ENCODE results near the gene VWA8.
A peak's percentile ranks its signal among the peaks of the same experiment; 100 is the strongest.
"Not testable (repeated sequence)": the region's sequence is repeated elsewhere in the genome, so short reads cannot be mapped to it uniquely, and the experiment has no call there.

Gene VWA8

DNA sequence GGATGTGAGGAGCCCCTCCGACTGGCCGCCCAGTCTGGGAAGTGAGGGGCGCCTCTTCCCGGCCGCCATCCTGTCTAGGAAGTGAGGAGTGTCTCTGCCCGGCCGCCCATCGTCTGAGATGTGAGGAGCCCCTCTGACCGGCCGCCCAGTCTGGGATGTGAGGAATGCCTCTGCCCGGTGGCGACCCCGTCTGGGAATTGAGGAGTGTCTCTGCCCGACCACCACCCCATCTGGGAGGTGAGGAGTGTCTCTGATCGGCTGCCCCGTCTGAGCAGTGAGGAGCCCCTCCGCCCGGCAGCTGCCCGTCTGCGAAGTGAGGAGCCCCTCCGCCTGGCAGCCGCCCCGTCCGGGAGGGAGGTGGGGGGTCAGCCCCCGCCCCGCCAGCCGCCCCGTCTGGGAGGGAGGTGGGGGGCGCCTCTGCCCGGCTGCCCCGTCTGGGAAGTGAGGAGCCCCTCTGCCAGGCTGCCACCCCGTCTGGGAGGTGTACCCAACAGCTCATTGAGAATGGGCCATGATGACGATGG lies 389.0 kb downstream of the VWA8 start:
- not testable (repeated sequence) for DNase-seq

DNA sequence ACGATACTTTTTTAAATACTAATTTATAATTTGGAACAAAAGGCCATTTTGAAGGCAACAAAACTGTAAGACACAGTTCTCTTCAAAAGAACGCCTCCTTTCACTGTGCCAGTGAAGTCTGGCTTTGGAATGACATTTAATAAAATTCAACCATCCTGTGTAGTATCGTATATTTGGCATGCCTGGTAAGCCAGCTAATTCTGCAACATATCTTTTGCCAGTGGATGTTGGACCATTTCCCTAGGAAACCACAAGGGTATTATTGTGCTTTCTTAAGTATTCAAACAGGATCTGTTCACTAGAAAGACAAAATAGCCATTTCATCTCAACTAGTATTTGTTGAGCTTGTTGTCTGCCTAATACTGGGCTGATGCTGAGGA lies 391.9 kb downstream of the VWA8 start:
- DNase-seq: no peak

DNA sequence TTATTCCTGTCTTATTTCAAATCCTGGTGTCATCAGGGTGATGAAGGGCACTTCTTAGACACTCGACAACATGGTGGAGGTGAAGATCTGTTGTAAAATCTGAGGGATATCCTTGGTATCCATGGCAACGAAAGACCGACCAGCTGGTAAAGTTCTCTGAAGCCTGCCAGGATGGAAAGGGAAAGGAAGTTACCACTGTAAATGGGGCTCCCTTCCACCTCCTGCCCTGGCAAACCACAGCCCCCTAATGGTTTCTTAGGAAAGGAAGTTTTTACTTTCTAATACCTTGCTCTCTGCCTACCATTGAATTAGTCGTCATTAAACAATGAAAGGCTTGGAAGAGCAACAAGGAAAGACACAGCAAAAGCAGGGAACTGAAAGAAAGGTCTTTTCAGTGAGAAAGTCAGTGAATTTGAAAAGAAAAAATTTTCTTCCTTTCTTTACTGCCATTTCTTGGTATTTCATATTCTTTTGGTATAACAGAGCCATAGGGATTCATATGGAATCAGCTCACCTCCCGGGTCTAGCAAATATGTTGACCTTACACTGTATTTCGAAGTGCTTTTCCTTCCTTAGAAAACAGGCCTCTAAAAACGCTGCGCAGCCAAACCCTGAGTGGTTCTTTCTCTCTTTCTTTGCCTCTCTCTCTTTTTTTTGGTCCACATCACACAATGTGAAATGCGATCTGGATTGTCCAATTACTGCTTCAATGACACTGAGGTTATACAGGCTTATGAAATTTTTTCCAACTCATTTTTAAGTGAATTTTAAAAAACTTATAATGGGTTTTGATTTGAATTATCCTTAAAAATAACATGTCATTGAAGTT lies 392.6 kb downstream of the VWA8 start:
- DNase-seq: no peak

DNA sequence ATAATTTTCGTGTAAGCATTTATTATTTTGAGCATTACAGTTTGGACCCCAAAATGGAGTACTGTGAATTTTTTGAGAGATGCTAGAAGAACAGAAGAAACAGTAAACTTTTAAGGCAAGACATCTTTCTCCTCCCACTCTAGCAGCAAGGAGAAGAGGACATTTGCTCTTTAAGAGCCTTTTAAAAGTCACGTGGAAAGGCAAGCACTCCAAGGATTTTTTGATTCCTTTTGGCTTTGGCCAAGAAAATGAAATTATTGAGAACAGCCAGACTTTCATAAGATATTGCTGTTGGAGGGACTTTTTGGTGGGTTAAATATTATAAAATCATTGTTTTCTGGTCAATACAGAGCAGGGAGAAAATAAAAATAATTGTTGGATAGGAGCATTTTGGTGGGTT lies 393.5 kb downstream of the VWA8 start:
- DNase-seq: no peak

DNA sequence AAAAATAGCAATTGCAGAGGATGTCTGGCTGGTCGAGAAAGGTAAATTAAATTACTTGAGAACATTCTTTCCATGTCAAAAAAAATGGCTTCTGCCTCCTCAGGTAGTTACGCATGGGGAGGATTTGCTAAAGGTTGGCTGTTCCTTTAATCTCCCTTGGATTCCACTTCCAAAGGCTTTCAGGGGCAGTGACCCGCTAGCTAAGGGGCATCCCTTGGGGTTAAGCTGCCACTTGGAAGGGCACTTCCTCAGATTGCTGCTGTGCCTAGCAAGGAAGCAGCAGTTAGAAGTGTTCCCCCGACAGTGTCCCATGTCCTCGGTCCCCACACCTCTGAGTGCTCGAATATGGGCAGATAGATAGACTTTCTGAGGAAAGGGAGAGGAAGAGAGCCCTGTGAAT lies 395.1 kb downstream of the VWA8 start:
- DNase-seq: no peak

DNA sequence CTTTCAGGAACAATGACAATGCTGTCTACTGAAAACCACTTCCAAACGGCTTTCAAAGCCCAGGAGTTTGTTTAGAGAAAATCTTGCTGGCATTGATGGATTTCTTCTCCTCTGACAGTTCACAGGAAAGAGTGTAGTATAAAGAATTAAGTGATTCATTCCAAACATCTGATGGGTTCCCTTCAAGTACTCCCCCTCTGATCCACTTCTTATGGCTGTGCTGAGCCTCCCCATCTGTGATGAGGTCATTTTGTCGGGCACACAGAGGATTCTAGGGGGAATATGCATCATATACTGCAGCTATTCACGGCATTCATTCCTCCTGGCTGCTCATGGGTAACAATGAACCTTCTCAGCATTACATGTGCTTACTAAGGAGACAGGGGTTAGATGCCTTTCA lies 395.7 kb downstream of the VWA8 start:
- DNase-seq: no peak

DNA sequence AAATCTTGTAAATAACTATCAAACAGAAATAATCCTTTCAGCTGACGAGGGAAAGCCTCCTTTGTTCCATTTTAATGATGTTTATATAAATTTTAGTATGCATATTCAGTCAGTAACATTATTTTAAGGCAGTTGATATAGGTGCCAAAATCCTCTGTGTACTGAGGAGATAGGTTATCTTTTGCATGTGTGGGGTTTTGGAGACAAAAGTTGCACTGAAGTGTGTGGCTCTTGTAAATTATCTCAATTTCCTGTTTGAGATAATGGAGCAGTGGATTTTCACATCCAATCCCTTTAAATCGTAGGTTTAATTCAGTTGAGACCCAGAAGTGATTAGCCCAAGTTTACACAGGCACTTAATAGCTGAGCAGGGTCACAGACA lies 396.9 kb downstream of the VWA8 start:
- no peak for DNase-seq

DNA sequence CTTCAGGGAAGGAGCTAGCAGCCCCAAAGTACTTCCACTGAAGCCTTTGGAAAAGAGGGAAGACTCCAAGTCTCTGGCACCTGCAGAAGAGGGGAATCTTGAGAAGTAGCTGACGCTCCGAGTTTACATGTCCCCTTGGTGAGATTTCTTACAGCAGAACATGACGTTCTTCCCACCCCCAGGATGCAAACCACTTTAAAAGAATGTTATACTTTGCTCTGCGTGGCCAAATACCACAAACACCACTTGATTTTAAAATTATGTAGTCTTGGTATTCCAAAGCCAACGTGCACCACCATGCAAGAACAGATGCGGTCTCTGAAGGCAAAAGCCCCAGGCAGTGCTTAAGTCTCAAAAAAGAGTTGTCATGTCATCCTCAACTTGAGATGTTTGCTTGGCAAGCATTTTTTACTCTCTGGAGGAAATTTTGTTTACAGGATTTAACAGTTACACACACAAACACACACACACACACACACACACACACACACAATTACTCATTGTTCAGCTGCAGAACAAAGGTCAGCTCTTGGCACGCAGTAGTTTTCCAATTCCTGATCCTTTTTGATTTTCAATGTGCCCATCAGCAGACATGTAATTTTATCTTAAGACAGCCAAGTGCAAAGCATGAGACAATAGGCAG lies 397.4 kb downstream of the VWA8 start:
- DNase-seq: no peak

DNA sequence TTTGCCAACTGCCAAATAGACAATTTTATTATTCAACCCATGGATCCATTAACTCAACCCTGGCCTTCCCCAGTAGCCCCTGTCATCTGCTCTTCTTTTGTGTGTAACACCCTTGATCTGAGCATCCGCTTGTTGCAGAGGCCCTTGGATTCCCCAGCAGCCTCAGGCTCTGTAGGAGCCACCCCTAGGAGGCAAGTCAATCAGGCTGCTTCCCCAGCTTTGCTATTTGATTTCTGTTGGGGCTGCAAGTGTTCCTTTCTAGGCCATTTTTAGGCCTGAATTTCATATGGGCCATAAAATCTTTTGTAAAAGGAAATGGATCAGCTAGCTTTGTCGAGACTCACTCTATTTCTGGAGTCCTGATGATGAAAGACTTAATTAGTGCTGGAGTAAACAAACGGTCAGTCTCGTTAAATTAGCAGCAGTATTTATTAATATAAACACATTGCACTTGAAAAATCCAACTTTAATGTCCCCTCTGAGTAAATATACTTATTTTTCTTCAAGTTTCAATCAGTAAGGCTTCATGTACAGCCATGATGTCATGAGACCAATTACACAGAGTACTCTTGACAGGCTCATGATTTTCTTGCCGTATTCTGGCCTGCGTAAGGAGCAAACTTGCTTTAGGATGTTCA lies 398.2 kb downstream of the VWA8 start:
- DNase-seq: no peak

DNA sequence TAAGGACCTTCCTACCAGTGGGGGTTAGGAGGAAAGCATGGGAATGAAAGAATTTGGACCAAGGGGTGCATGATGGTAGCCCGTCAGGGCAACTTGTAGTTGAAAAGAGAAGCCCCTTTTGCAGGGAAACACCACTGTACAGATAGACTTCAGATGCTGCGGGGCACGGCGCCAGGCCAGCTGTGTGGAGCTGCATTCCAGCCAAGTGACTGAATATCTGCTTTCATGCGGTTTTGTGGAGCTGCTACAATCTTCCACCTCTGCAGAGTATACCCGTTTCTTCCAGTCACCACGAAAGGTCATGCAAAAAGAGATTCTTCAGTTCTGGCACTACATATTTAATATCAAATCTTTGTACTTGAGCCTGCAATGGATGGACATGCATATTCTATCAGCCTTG lies 398.8 kb downstream of the VWA8 start:
- no peak for DNase-seq

DNA sequence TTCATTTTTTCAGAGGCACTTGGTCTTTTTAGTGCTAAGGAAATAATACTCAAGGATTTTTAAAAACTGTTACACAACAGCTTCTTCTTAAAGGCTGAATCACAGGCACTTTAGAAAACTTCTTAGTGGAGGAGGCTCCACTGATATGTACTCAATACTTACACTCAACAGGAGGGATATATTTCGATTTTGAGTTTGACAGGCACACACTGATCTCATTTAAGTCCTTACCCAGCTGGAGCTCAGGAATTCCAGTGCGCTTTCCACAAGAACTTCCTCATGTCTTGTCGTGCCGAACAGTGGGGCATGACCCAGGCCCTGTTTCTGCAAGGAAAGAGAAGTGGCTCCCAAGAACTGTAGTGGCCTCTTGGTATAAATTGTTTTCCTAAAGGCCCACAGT lies 399.7 kb downstream of the VWA8 start:
- DNase-seq: no peak

DNA sequence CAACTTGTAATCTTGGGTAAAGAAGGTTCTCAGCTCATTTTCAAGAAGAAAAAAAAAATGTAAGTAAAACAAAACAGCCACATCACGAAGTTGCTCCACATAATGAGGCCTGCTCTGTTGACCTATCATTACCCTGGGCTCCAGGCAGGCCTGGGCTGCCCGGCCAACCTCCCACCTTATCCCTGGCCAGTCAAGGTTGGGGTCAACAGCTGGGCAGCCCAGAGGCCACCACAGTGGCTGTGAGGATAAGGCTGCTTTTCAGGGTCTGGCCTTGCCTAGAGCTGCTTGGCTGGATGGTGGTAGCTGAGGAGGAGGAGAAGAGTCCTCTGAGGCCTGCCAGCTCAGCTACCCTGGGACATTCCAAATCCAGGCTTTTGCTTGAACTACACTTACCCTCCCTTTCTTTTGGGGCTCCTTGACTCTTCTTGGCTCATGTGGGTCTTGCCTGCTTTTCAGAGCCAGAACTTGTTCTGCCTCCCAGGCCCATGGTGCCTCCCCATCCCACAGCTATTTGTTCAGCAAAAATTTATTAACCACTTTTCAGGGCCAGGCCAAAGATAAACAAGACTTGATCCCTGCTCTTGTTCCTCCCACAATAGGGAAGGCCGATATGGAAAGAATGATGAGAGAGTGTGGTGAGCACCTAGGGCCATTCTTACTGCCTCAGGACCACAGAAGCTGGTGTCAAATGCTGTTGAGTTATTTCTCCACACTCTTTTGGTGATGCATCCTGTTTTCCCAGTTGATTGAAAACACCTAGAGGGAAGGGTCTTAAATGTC lies 401.9 kb downstream of the VWA8 start:
- no peak for DNase-seq

DNA sequence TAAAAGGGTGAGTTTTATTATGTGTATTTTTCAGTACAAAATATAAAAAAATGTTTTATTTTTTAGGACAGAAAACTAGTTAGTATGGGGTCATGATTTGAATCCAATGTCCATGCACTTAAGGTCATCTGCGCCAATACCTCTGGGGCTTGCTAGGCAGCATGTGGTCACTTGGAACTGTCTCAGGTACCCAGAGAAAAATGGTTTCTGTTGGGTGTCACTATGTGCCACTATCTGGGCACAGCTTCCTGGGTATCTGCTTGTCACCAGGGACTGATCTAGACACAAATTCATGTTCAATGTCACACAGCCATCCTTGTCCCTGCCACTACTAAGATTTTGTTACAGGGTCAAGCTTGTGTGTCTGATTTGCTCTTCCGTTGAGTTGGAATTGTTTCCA lies 403.2 kb downstream of the VWA8 start:
- no peak for DNase-seq

DNA sequence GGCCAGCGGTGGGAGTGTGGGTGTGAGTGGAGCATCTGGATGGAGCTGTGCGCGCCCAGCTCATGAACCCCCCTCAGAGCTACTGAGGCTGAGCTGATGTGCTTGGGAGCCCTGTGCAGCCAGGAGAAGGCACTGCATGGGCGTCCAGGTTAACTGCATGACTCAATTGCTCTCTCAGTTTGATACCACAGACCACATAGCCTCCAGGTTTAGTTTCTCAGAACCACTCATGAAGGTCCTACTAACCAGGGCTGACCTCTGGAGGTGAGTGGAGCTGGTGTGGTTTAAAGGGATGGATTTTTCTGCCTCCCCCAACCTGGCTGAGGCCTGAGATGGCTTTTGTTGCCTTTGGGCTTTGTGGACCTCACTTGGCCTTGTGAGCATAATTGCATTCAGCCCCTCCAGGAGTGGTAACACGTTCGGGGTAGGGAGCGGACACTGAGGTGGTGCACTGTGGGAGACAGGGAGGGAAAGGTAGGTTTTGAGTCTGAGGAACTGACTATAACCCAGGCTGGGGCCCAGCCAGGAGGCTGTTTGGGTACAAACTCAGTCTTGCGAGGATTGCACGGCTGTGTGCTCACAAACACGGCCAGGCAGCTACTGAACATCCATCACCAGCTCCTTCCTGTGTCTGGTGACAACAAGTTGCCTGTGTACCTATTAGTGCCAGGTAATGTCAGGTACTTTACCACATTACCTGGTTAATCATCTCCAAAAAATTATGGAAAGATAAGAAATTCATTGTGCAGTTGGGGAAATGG lies 406.1 kb downstream of the VWA8 start:
- DNase-seq: peak; percentile 62

DNA sequence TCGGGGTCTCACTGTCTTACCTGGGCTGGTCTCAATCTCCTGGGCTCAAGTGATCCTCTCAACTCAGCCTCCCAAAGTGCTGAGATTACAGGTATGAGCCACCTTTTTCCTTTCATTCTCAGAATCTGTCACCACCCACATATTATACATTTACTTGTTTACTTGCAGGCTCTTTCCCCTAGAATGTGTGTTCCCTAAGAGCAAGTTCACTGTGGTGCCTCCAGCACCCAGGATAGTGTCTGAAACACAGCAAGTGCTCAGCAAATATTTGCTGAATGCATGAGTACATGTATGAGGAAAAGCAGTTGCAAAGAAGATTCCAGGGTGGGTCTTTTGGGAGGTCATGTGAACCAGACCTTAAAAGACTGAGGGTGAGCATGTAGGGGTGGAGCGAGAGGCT lies 406.7 kb downstream of the VWA8 start:
- DNase-seq: no peak

DNA sequence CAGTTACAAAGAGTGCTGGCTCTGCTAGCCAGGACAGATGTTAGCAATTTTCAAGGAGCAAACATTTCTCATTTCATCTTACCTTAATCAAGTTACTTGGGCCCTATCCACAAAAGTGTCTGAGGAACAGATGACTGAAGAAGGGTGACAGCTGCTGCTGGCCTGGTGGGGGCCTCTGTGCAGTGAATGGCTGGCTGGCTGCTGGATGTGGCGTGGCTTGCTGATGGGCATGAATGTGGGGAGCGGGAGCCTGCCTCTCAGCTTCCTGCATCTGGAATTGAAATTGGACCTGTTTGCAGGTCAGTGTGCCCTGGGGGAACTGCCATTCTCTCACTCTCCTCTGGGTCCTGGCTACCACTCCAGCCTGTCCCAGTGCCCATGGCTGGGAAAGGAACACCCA lies 408.9 kb downstream of the VWA8 start:
- DNase-seq: no peak

DNA sequence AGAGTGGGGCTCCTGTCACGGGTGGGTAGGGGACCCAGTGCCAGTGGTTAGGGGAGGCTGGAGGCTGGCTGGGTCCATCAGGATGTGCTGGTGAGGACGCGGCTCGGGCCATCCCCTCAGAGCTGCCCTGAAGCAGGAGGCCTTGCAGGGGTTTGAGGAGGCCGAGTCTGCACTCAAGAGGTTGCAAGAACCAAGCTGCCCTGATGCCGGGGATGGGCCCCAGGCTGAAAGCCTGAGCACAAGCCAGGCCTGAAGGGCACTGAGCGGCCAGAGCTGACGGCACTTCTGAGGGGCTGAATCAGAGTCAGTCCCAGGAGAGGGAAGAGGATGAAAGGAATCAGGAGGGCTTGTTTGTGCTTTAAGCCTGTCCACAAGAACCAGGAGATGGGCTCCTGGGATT lies 410.6 kb downstream of the VWA8 start:
- no peak for DNase-seq

DNA sequence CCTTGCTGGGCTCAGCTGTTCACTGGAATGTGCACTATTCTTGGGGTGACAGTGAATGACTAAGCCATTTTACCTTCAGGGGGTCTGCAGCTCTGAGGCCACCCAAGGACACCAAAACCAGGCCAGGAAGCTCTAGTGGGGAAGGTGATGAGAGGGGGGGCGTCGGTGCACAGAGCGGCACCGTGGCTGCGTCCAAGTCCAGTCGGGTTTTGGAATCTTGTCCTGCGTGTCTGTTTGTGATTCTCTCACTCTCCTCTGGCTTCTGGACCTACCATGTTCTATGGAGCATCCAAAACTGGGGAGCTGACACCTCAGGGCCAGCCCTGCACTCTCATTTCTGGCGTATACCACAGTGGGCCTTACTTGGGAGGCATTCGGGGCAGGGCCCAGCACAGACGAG lies 411.4 kb downstream of the VWA8 start:
- no peak for DNase-seq

DNA sequence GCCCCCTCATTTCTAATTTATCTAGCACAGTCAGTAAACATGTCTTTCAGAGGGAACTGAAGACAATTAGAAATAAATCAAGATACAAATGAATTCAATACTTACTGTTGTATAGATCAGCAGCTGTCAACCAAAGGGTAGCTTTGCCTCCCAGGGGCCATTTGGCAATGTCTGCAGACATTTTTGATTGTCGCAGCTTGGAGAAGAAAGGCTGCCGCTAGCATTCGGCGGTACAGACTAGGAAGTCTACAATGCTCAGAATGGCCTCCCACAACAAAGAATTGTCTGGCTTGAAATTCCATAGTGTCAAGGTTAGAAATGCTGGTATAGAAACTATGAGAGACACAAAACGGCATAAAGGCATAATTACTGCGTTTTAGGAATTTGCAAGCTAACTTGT lies 412.0 kb downstream of the VWA8 start:
- DNase-seq: no peak

DNA sequence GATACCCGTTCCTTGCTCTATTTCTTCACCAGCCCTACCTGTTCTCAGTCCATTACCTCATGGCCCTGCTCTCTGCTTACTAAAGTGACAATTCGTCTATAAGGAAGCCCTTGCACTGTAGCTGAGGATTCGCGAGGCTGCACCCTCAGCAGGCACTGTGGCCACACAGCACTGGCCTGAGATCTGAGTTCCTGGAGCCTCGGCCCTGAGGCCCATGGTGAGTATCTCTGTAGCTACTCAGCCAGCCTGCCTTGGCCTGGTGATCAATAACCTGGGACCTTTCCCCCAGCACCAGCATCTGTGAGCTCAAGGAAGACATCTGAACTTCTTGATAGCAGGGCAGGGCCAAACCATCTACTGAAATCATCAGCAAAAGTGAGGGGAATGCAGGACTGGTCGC lies 412.9 kb downstream of the VWA8 start:
- no peak for DNase-seq

DNA sequence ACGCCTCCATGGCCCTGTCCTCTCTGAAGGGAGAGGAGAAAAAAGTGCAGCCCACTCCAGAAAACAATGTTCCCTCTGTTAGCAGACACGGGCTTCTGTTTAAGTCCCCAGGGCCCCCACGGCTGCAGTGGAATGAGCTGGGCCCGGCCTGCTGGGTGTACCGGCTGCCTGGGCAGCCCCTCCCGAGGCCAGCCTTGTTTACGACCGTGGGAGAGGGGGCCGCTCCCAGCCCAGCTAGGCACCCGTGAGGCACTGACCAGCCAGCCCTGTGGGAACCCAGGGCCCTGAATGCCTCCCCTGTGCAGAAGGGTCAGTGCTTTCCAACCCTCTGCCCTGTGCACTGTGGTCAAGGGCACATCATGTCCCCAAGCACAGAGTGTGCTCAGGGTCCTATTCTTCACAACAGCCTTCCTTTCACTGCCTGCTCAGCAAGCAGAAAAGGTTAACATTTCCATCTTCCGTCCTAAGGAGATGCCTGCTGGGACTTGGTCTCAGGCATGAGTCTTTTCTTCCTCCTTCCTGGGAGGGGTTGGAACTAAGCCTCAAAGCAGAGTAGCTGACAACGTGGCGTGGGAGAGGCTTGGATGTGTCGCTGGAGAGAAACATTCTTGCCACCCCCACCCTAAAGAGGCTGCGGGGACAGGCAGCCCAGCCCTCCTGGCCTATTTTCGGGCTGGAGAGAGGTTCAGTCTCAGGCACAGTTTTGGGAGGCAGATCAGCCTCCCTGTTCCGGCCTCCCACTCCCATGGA lies 413.5 kb downstream of the VWA8 start:
- no peak for DNase-seq

Data from stimulated activated CD8-positive, alpha-beta memory T cell treated with anti-CD3 and anti-CD28 coated beads, Interleukin-4, amount 100 ng/mL, for 48 hours (primary cell).